SK-N-MC (cell line): Measurements from ENCODE around the gene AMIGO3.

Experiments used
- EZH2 ChIP-seq: fragments of 200-600 bp; sonication (generic); IDR thresholded peaks from one replicate; pipeline ENCODE4 v1.6.1; 2017; ENCODE audit warnings: antibody characterized with exemption
- POLR2AphosphoS5 ChIP-seq: IDR thresholded peaks from 2 replicates; pipeline ENCODE4 v1.6.1; 2012; ENCODE audit warnings: mild to moderate bottlenecking, low read depth, low read length, borderline replicate concordance

DNA sequence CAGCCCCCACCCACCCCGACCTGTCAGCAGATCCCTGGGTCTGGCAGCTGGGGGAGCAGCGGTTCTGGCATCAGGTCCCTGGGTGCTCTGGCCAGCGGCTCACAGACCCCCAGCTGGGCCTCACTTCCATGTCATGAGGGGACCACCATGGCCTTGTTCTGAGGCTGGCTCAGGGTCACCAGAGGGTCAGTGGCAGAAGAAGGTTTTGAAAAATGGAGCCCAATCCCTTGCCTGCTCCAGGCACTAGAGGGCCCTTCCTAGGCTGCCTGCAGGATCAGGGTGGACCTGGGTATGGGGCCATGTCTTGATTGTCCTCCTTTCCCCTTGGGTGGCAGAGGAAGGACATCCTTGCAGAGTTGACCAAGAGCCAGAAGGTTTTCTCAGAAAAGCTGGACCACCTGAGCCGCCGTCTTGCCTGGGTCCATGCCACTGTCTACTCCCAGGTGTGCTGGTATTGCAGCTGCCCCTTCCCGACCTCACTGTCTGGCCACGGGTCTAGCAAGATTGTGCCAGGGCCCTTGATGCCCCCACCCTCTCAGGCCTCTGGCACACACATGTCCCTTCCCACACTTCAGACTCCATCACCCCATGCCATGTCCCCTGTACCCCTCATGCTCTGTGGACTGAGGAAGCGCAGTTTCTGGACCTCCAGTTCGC is 12.9 kb downstream of the AMIGO3 start:
- TF ChIP-seq POLR2AphosphoS5 (no peak), EZH2 (no peak)
